ENCODE data around the gene RNF41.

The RNF41 gene

DNA sequence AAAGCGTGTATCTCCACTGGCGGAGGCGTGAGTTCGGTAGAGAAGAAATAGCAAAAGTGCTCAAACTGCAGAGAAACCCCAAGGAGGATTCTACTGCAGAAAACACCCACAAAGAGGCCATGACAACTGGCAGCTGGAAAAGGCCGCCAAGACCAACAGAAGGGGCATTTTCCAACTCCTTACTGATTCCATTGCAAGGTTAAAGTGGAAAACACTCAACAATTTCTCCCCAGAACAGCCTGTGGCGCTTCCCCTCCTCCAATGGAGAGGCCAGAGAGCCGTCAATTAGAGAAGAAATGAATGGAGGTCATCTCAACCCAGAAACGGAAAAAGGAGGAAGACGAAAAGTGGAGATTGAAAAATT, 37.1 kb upstream of the RNF41 start:
- Histone ChIP-seq H3K4me1 (ENCODE audit: control insufficient read depth in 1 of 2, insufficient read depth in 2 of 2, low read length in 2 of 2) (peaks cover 12 to 15% of the 10 kb centered on the region in 2 donors), H3K27me3 (ENCODE audit: control insufficient read depth in 1 of 2, insufficient read depth in 2 of 2, low read length in 2 of 2) (no peaks in the 10 kb centered on the region), H3K4me3 (ENCODE audit: low read depth in 1 of 2, low read length in 2 of 2) (peak overlapping the region; percentile 77 to 85), H3K27ac (ENCODE audit: low read depth, low read length) (no peak overlapping the region), H3K9ac (ENCODE audit: low read depth in 1 of 2, low read length in 2 of 2) (peak overlapping the region; percentile 85 to 88), H3K36me3 (ENCODE audit: control insufficient read depth in 1 of 2, insufficient read depth in 2 of 2, low read length in 2 of 2) (peaks cover 14 to 29% of the 10 kb centered on the region in 2 donors), H3K9me3 (ENCODE audit: control insufficient read depth in 1 of 2, low read length in 2 of 2) (no peaks in the 10 kb centered on the region)

DNA sequence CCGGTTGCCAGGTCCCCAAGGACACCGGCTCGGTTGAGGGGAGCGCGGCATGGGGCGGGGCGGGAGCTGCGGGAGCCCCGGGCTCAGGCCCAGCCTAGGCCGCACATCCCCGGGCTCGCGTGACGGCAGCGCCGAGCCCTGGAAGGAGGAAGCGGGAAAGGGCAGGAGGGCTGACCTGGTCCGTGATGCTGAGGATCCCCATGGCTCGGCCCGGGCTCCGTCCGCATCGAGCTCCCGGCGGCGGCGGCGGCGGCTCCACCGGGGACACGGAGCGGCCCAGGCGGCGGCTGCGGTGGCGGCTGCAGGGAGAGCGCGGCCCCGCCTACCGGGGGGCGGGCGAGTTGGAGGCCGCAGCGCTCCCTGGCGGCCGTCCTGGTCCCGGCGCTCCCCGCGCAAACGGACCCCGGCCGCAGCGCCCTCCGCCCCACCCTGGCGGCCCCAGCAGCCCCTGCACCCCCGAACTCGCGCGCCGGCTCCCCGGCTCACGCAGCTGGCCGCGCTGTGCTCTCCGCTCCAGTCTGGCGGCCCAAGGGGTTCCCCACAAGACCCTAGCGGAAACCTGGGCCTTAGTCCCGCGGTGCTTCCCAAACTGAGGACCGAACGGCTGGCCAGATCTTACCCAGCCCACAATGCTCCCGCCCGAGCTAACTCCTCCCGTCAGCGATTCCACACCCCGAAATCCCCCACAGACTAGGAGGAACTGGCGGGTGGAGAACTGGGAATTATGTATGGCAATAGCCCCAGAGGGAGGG, 36.5 kb upstream of the RNF41 start, which contains the start of gene ANKRD52:
TSS of gene ANKRD52 (minus strand) at position 317 of the 752 bp plus-strand sequence. CDS start at position 202, 115 bp downstream.
- no peaks in the 10 kb centered on the region for H3K27me3 ChIP-seq (ENCODE audit: control insufficient read depth in 1 of 2, insufficient read depth in 2 of 2, low read length in 2 of 2)
- H3K27ac ChIP-seq (ENCODE audit: low read depth, low read length), result no peak within 1 kb of the TSS
- H3K36me3 ChIP-seq (ENCODE audit: control insufficient read depth in 1 of 2, insufficient read depth in 2 of 2, low read length in 2 of 2), result peaks cover 18 to 34% of the 10 kb centered on the region in 2 donors
- peak within 1 kb of the TSS; percentile 81 to 92 for H3K4me3 ChIP-seq (ENCODE audit: low read depth in 1 of 2, low read length in 2 of 2)
- H3K9ac ChIP-seq (ENCODE audit: low read depth in 1 of 2, low read length in 2 of 2), result peak within 1 kb of the TSS; percentile 85 to 88
- peaks cover 12 to 15% of the 10 kb centered on the region in 2 donors for H3K4me1 ChIP-seq (ENCODE audit: control insufficient read depth in 1 of 2, insufficient read depth in 2 of 2, low read length in 2 of 2)
- H3K9me3 ChIP-seq (ENCODE audit: control insufficient read depth in 1 of 2, low read length in 2 of 2), result no peaks in the 10 kb centered on the region

DNA sequence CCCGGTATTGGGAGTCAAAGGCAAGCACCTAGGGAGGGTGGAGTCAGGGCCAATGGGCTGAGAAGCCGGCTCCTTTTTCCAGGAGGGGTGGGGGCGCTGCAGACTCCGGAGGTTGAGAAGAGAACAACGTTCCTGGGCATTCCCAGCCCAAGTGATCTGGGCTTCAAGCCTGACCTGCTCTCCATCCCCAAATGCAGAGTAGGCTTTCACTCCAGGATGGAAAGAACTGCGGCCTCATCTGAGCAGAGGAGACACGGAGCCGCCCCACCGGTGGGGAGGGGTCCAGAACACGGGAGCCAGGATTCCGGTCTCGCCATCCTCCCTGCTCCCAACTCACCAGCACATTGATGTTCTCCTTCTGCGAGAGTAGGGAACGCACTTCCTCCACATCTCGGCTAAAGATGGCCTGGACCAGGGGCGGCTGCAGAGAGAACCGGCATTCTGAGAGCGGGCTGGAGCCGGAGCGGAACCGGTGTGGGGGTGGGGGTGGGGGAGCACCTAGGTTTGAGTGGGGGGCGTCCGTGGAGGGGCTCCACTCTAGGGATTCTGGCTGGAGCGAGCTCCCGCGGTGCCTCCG, 35.9 kb upstream of the RNF41 start:
- Histone ChIP-seq H3K9ac (ENCODE audit: low read depth in 1 of 2, low read length in 2 of 2) (peak overlapping the region; percentile 68 to 88), H3K36me3 (ENCODE audit: control insufficient read depth in 1 of 2, insufficient read depth in 2 of 2, low read length in 2 of 2) (peaks cover 25 to 41% of the 10 kb centered on the region in 2 donors), H3K27me3 (ENCODE audit: control insufficient read depth in 1 of 2, insufficient read depth in 2 of 2, low read length in 2 of 2) (no peaks in the 10 kb centered on the region), H3K4me1 (ENCODE audit: control insufficient read depth in 1 of 2, insufficient read depth in 2 of 2, low read length in 2 of 2) (peaks cover 12 to 15% of the 10 kb centered on the region in 2 donors), H3K9me3 (ENCODE audit: control insufficient read depth in 1 of 2, low read length in 2 of 2) (no peaks in the 10 kb centered on the region), H3K4me3 (ENCODE audit: low read depth in 1 of 2, low read length in 2 of 2) (peak overlapping the region; percentile 81 to 92), H3K27ac (ENCODE audit: low read depth, low read length) (no peak overlapping the region)

DNA sequence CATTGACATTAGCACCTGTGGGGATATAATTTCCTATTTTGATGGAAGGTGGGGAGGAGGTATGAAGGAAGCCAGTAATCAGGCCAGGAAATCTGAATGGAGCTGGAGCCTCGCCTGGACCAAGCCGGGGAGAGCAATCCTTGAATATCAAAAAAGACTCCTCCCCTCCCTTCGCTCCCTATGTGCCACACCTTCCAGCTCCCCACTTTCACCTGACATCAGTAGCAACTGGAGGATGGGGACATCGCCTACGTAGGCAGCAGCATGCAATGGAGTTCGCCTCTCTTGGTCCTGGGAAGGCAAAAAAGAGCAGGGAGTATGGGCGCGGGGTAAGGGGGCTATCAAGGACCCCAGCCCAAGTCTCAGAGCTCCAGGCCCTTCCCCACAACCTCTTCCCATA, 35.3 kb upstream of the RNF41 start:
- Histone ChIP-seq H3K9ac (ENCODE audit: low read depth in 1 of 2, low read length in 2 of 2) (peak overlapping the region; percentile 68 to 88), H3K9me3 (ENCODE audit: control insufficient read depth in 1 of 2, low read length in 2 of 2) (no peaks in the 10 kb centered on the region), H3K27ac (ENCODE audit: low read depth, low read length) (no peak overlapping the region), H3K36me3 (ENCODE audit: control insufficient read depth in 1 of 2, insufficient read depth in 2 of 2, low read length in 2 of 2) (peaks cover 30 to 46% of the 10 kb centered on the region in 2 donors), H3K4me1 (ENCODE audit: control insufficient read depth in 1 of 2, insufficient read depth in 2 of 2, low read length in 2 of 2) (peaks cover 12 to 15% of the 10 kb centered on the region in 2 donors), H3K4me3 (ENCODE audit: low read depth in 1 of 2, low read length in 2 of 2) (peak overlapping the region; percentile 81 to 92), H3K27me3 (ENCODE audit: control insufficient read depth in 1 of 2, insufficient read depth in 2 of 2, low read length in 2 of 2) (no peaks in the 10 kb centered on the region)

DNA sequence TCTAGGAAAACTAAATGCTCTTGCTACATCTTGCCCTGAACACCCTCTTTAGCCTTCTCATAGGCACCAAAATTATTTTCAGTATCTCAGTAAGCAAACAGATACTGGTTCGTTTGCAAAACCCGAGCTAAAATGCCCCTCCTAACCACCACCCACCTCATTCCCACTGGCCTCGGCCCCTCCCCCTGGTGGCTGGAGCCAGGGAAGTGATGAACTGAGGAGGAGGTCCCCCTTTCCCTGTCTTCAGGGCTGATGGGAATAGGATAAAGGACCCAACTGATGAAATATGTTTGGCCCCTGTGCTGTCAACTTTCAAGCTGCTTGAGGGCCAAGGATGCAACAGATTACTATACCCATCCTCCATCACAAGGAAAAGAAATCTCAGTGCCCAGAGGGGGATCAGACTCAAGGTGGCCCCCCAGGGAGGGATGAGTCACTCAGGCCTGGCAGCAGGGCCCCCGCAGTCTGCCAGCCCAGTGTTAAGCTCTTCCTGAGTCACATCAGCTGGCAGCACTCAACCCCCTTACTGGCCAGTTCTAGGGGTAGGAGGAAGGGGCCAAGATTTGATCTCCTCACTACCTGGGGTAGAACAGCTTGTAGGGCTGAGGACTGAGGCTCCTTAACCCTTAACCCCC, 34.7 kb upstream of the RNF41 start:
- H3K9ac ChIP-seq (ENCODE audit: low read depth in 1 of 2, low read length in 2 of 2), result peak overlapping the region; percentile 68 to 88
- peaks cover 12 to 15% of the 10 kb centered on the region in 2 donors for H3K4me1 ChIP-seq (ENCODE audit: control insufficient read depth in 1 of 2, insufficient read depth in 2 of 2, low read length in 2 of 2)
- H3K9me3 ChIP-seq (ENCODE audit: control insufficient read depth in 1 of 2, low read length in 2 of 2), result no peaks in the 10 kb centered on the region
- no peaks in the 10 kb centered on the region for H3K27me3 ChIP-seq (ENCODE audit: control insufficient read depth in 1 of 2, insufficient read depth in 2 of 2, low read length in 2 of 2)
- H3K27ac ChIP-seq (ENCODE audit: low read depth, low read length), result no peak overlapping the region
- H3K36me3 ChIP-seq (ENCODE audit: control insufficient read depth in 1 of 2, insufficient read depth in 2 of 2, low read length in 2 of 2), result peaks cover 36 to 52% of the 10 kb centered on the region in 2 donors
- peak overlapping the region in 1 of 2 donors; percentile 81 for H3K4me3 ChIP-seq (ENCODE audit: low read depth in 1 of 2, low read length in 2 of 2)

DNA sequence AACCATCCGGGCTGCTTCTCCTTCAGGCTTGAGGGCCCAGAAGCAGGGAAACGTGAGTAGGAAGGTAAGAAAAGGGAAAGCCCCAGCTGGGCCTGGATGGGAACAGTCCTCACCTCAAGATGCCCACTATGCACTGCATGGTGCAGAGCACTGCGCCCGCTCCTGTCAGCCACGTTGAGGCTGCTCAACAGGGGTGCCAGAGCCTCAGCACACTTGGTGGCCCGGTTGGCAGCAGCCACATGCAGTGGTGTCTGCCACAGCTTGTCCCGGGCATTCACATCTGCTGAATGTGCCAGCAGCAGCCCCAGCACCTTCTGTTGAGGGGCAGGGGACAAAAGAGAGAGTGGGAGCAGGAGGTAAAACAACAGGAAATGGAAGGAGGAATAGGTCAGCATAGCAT, 33.9 kb upstream of the RNF41 start:
- Histone ChIP-seq H3K27me3 (ENCODE audit: control insufficient read depth in 1 of 2, insufficient read depth in 2 of 2, low read length in 2 of 2) (no peaks in the 10 kb centered on the region), H3K4me3 (ENCODE audit: low read depth in 1 of 2, low read length in 2 of 2) (no peak overlapping the region), H3K36me3 (ENCODE audit: control insufficient read depth in 1 of 2, insufficient read depth in 2 of 2, low read length in 2 of 2) (peaks cover 38 to 55% of the 10 kb centered on the region in 2 donors), H3K9ac (ENCODE audit: low read depth in 1 of 2, low read length in 2 of 2) (no peak overlapping the region), H3K27ac (ENCODE audit: low read depth, low read length) (no peak overlapping the region), H3K4me1 (ENCODE audit: control insufficient read depth in 1 of 2, insufficient read depth in 2 of 2, low read length in 2 of 2) (peaks cover 12 to 15% of the 10 kb centered on the region in 2 donors), H3K9me3 (ENCODE audit: control insufficient read depth in 1 of 2, low read length in 2 of 2) (no peaks in the 10 kb centered on the region)

DNA sequence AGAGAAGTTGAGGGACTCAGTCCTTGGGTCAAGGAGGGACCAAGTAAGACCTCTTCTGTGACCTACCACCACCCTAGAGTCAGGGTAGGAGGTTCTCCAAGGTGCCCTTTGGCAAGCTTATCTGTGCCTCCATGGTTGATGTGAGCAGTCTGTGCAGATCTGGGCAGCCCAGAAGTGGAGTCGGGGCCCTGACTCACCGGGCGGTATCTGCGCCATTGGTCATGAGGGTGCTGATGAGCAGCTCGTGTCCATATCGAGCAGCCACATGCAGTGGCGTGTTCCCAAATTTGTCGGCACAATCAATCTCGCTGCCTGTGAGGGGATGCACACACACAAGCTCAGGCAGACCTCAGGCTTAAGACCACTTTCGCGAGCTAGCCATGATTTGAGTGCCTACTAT, 31.4 kb upstream of the RNF41 start:
- H3K9ac ChIP-seq (ENCODE audit: low read depth in 1 of 2, low read length in 2 of 2), result no peak overlapping the region

DNA sequence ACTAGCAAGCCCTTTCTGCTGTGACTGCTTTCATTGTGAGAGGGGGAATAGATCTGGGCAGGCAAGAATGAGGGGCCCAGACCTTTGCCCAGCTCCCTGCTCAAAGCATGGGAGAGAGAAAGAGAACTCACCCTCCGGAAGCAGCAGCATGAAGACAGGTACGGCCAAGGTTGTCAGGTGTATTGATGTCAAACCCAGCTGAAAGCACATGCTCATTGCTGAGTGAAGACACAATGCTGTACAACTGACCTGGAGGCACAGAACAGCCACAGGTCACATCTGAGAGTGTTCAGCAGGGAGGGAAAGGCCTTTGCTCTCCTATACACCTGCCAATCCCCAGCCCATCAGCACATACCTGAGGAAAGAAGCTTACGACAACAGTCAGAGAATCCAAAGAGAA, 30.9 kb upstream of the RNF41 start:
- Histone ChIP-seq H3K4me1 (ENCODE audit: control insufficient read depth in 1 of 2, insufficient read depth in 2 of 2, low read length in 2 of 2) (peaks cover 12 to 15% of the 10 kb centered on the region in 2 donors), H3K27ac (ENCODE audit: low read depth, low read length) (no peak overlapping the region), H3K4me3 (ENCODE audit: low read depth in 1 of 2, low read length in 2 of 2) (no peak overlapping the region), H3K9me3 (ENCODE audit: control insufficient read depth in 1 of 2, low read length in 2 of 2) (no peaks in the 10 kb centered on the region), H3K27me3 (ENCODE audit: control insufficient read depth in 1 of 2, insufficient read depth in 2 of 2, low read length in 2 of 2) (no peaks in the 10 kb centered on the region), H3K36me3 (ENCODE audit: control insufficient read depth in 1 of 2, insufficient read depth in 2 of 2, low read length in 2 of 2) (peaks cover 54 to 80% of the 10 kb centered on the region in 2 donors), H3K9ac (ENCODE audit: low read depth in 1 of 2, low read length in 2 of 2) (no peak overlapping the region)

More for the DNA sequence above, 31.4 kb upstream of the RNF41 start:
- peaks cover 49 to 76% of the 10 kb centered on the region in 2 donors for H3K36me3 ChIP-seq (ENCODE audit: control insufficient read depth in 1 of 2, insufficient read depth in 2 of 2, low read length in 2 of 2)
- peaks cover 12 to 15% of the 10 kb centered on the region in 2 donors for H3K4me1 ChIP-seq (ENCODE audit: control insufficient read depth in 1 of 2, insufficient read depth in 2 of 2, low read length in 2 of 2)
- no peaks in the 10 kb centered on the region for H3K9me3 ChIP-seq (ENCODE audit: control insufficient read depth in 1 of 2, low read length in 2 of 2)
- H3K27ac ChIP-seq (ENCODE audit: low read depth, low read length), result no peak overlapping the region
- no peaks in the 10 kb centered on the region for H3K27me3 ChIP-seq (ENCODE audit: control insufficient read depth in 1 of 2, insufficient read depth in 2 of 2, low read length in 2 of 2)
- H3K4me3 ChIP-seq (ENCODE audit: low read depth in 1 of 2, low read length in 2 of 2), result no peak overlapping the region

DNA sequence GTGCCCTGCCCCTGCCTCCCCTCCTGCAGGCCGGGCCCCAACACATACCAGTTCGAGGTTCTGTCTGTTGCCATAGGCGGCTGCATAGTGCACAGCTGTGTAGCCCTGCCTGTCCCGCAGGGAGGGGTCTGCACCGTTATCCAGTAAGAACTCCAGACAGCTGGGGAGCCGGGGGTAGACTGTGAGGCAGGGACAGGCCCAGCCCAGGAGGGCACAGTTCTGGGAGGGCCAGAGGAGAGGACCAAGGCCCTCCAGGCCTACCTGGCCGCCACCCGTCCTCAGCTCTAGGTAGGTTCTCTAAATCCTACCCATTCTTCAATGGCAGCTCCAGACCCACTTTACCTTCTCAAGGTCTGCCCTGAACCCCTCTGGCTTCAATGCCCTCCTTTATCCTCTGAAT, 27.0 kb upstream of the RNF41 start:
- no peaks in the 10 kb centered on the region for H3K9me3 ChIP-seq (ENCODE audit: control insufficient read depth in 1 of 2, low read length in 2 of 2)
- no peak overlapping the region for H3K9ac ChIP-seq (ENCODE audit: low read depth in 1 of 2, low read length in 2 of 2)
- no peak overlapping the region for H3K27ac ChIP-seq (ENCODE audit: low read depth, low read length)
- no peaks in the 10 kb centered on the region for H3K27me3 ChIP-seq (ENCODE audit: control insufficient read depth in 1 of 2, insufficient read depth in 2 of 2, low read length in 2 of 2)
- no peak overlapping the region for H3K4me3 ChIP-seq (ENCODE audit: low read depth in 1 of 2, low read length in 2 of 2)
- H3K4me1 ChIP-seq (ENCODE audit: control insufficient read depth in 1 of 2, insufficient read depth in 2 of 2, low read length in 2 of 2), result peaks cover 0 to 5% of the 10 kb centered on the region in 2 donors
- peaks cover 65 to 84% of the 10 kb centered on the region in 2 donors for H3K36me3 ChIP-seq (ENCODE audit: control insufficient read depth in 1 of 2, insufficient read depth in 2 of 2, low read length in 2 of 2)

DNA sequence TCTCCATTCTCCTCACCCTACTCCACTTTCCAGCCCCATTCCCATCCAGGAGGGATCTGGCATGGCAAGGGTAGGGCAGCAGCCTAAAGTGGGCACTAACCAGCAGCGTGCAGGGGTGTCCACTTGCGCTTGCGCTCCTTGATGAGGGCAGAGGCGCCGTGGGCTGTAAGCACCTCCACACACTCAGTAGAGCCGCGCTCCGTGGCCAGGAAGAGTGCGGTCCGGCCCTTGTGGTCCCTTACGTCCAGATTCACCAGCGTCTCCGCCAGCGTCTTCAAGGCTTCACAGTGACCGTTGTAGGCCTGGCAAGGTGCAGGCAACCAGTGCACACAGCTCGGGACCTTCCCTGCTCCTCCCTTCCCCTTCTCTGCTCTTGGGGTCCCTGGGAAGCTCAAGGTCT, 26.2 kb upstream of the RNF41 start:
- H3K27me3 ChIP-seq (ENCODE audit: control insufficient read depth in 1 of 2, insufficient read depth in 2 of 2, low read length in 2 of 2), result no peaks in the 10 kb centered on the region
- H3K9ac ChIP-seq (ENCODE audit: low read depth in 1 of 2, low read length in 2 of 2), result no peak overlapping the region
- no peak overlapping the region for H3K27ac ChIP-seq (ENCODE audit: low read depth, low read length)
- H3K9me3 ChIP-seq (ENCODE audit: control insufficient read depth in 1 of 2, low read length in 2 of 2), result no peaks in the 10 kb centered on the region
- H3K36me3 ChIP-seq (ENCODE audit: control insufficient read depth in 1 of 2, insufficient read depth in 2 of 2, low read length in 2 of 2), result peaks cover 58 to 84% of the 10 kb centered on the region in 2 donors
- H3K4me3 ChIP-seq (ENCODE audit: low read depth in 1 of 2, low read length in 2 of 2), result no peak overlapping the region
- H3K4me1 ChIP-seq (ENCODE audit: control insufficient read depth in 1 of 2, insufficient read depth in 2 of 2, low read length in 2 of 2), result peaks cover 0 to 5% of the 10 kb centered on the region in 2 donors

Data from duodenal mucosa (tissue), 2 donors.